Body of pancreas (tissue), 4 donors: Measurements from ENCODE around the gene ERBB4.

Experiments used
- CTCF ChIP-seq, 7 experiments: fragments of 450-650 bp in 4 of 7; fragments of 200-600 bp in 3 of 7; sonication (generic) in 3 of 7; IDR thresholded peaks; one replicate each; pipeline ENCODE4 v1.5.1; 2016 to 2019; ENCODE audit warnings: antibody characterized with exemption in 7 of 7
- POLR2A ChIP-seq, 3 donors: fragments of 450-650 bp; IDR thresholded peaks; one replicate each; pipeline ENCODE4 v1.6.1; 2016; ENCODE audit warnings: antibody characterized with exemption in 3 of 3, mild to moderate bottlenecking in 2 of 3

- TF ChIP-seq POLR2A (IDR thresholded peaks at IDR 0.05): no peak
- TF ChIP-seq CTCF (IDR thresholded peaks at IDR 0.05): no peak
Measured at GRCh38 chr2:211741966-211742365, 796.6 kb downstream of the ERBB4 start.
